Parathyroid adenoma (tissue), 2 donors: ENCODE results near the gene UBD.

ENCODE experiments used
- H2AFZ ChIP-seq: fragments of 300-600 bp; sonication (generic); one replicate; pipeline ENCODE4 v1.7.0; 2017; ENCODE audit warnings: antibody characterized with exemption, mild to moderate bottlenecking
- H3K27ac ChIP-seq: fragments of 300-600 bp; sonication (generic); one replicate; pipeline ENCODE4 v1.7.0; 2017
- H3K27me3 ChIP-seq: fragments of 300-600 bp; sonication (generic); one replicate; pipeline ENCODE4 v1.7.0; 2017; ENCODE audit warnings: low read length; ENCODE audit not compliant: control insufficient read depth, insufficient read depth
- H3K36me3 ChIP-seq: fragments of 300-600 bp; sonication (generic); one replicate; pipeline ENCODE4 v1.7.0; 2017; ENCODE audit warnings: low read length; ENCODE audit not compliant: control insufficient read depth, insufficient read depth
- H3K4me1 ChIP-seq: fragments of 300-600 bp; sonication (generic); one replicate; pipeline ENCODE4 v1.7.0; 2017; ENCODE audit warnings: control low read depth
- H3K4me2 ChIP-seq: fragments of 300-600 bp; sonication (generic); one replicate; pipeline ENCODE4 v1.7.0; 2017; ENCODE audit warnings: low read length
- H3K4me3 ChIP-seq: fragments of 300-600 bp; sonication (generic); one replicate; pipeline ENCODE4 v1.7.0; 2017; ENCODE audit warnings: low read depth, low read length
- H3K79me2 ChIP-seq: fragments of 300-600 bp; sonication (generic); one replicate; pipeline ENCODE4 v1.7.0; 2017; ENCODE audit warnings: control low read depth
- H3K9ac ChIP-seq: fragments of 300-600 bp; sonication (generic); one replicate; pipeline ENCODE4 v1.7.0; 2017; ENCODE audit warnings: mild to moderate bottlenecking
- H3K9me3 ChIP-seq: fragments of 300-600 bp; sonication (generic); one replicate; pipeline ENCODE4 v1.7.0; 2017; ENCODE audit warnings: low read length; ENCODE audit not compliant: control insufficient read depth
- CTCF ChIP-seq: fragments of 300-600 bp; sonication (generic); IDR thresholded peaks from one replicate; pipeline ENCODE4 v1.7.0; 2017; ENCODE audit warnings: antibody characterized with exemption, mild to moderate bottlenecking
- donor health status: primary hyperparathyroidism.

The UBD gene

DNA sequence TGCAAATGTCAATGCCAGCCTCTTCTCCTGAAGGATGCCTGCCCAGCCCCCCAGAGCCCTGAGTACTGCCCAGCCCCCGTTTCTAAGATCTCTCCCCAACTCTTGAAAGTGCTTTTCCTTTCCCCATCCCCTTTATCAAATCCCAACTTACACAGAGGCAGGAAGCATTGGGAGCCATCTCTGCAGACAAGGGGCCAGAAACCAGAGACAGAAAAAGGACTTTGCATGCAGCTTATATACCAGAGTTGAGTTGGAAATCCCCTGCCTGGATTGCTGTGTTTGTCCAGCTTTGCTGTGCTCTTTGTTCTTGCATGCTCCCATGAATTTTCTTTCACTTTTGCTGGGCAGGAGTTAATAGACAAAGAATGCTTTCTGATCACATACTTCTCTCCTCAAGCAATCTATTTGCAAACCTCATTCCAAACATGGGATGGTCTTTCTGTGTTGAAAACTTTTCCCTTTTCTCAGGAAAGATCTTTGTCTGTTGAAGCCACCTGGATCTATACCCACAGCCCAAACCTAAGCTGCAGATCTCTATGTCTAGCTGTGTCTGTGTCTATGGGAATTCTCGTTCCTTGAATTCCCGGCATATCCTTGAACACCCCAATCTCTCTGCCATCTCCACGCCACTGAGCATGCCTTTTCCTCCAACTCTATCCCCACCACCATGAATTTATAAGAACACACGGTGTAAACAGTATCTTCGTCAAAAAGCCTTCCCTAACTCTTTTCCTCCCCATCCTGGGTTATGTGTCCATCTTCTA is at the start of gene UBD:
Gene UBD, minus strand, starts transcription at position 209 of the 764 bp plus-strand sequence. Its CDS starts 31 bp downstream, at position 178.
- Histone ChIP-seq H3K9me3 (no peaks in the 10 kb centered on the region), H3K4me2 (no peak within 1 kb of the TSS), H2AFZ (no peak within 1 kb of the TSS), H3K4me1 (no peaks in the 10 kb centered on the region), H3K27ac (no peak within 1 kb of the TSS), H3K4me3 (no peak within 1 kb of the TSS), H3K36me3 (no peaks in the 10 kb centered on the region), H3K9ac (no peak within 1 kb of the TSS), H3K79me2 (no peaks in the 10 kb centered on the region), H3K27me3 (peaks cover 5% of the 10 kb centered on the region)
- TF ChIP-seq CTCF: no peak

- no peaks in the 10 kb centered on the region for H3K79me2 ChIP-seq
- H3K4me3 ChIP-seq: no peak overlapping the region
- TF ChIP-seq CTCF: no peak
- no peaks in the 10 kb centered on the region for H3K9me3 ChIP-seq
- no peaks in the 10 kb centered on the region for H3K4me1 ChIP-seq
- H3K27me3 ChIP-seq: no peaks in the 10 kb centered on the region
- H3K9ac ChIP-seq: no peak overlapping the region
- H3K27ac ChIP-seq: no peak overlapping the region
- no peak overlapping the region for H2AFZ ChIP-seq
- no peak overlapping the region for H3K4me2 ChIP-seq
- no peaks in the 10 kb centered on the region for H3K36me3 ChIP-seq
These were observed 48.6 kb upstream of the UBD start for GRCh38 chr6:29608131-29608530.

- no peak overlapping the region for H2AFZ ChIP-seq
- no peaks in the 10 kb centered on the region for H3K9me3 ChIP-seq
- TF ChIP-seq CTCF: no peak
- no peak overlapping the region for H3K27ac ChIP-seq
- H3K4me1 ChIP-seq: no peaks in the 10 kb centered on the region
- H3K4me2 ChIP-seq: no peak overlapping the region
- H3K9ac ChIP-seq: no peak overlapping the region
- no peaks in the 10 kb centered on the region for H3K27me3 ChIP-seq
- H3K79me2 ChIP-seq: no peaks in the 10 kb centered on the region
- H3K4me3 ChIP-seq: no peak overlapping the region
- no peaks in the 10 kb centered on the region for H3K36me3 ChIP-seq
These were observed 44.4 kb upstream of the UBD start for GRCh38 chr6:29603930-29604329.

DNA sequence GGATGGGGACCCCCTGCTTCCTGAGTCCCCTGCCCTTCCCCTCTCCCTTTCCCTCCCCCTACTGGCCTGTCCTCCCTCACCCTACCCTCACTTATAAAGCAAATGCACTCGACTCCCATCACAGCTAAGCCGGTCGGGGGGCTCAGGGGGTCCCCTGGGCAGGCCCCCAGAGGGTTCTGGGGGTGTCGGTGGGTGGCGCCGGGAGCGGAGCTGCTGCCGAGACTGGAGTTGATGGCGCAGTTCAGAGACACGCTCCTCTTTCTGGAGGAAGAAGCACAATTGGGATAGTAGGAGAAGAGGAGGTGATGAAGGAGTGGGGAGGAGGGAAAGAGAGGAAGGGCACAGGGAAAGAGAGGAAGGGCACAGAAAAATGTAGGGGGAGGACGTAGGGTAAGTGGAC is 43.9 kb upstream of the UBD start:
- Histone ChIP-seq H2AFZ (no peak overlapping the region), H3K4me1 (no peaks in the 10 kb centered on the region), H3K79me2 (no peaks in the 10 kb centered on the region), H3K9ac (no peak overlapping the region), H3K4me3 (no peak overlapping the region), H3K4me2 (no peak overlapping the region), H3K27me3 (no peaks in the 10 kb centered on the region), H3K9me3 (no peaks in the 10 kb centered on the region), H3K36me3 (no peaks in the 10 kb centered on the region), H3K27ac (no peak overlapping the region)
- no peak for TF ChIP-seq CTCF
